Duodenal mucosa (tissue), 2 donors: Measurements from ENCODE around the gene FAM234B.

Experiments
- H3K27ac ChIP-seq: one replicate; pipeline ENCODE4 v1.7.0; 2013; ENCODE audit warnings: low read depth, low read length
- H3K27me3 ChIP-seq, 2 donors: one replicate each; pipeline ENCODE4 v1.7.0; 2013; ENCODE audit warnings: low read length in 2 of 2, control low read depth in 1 of 2; ENCODE audit not compliant: insufficient read depth in 2 of 2, control insufficient read depth in 1 of 2
- H3K36me3 ChIP-seq, 2 donors: one replicate each; pipeline ENCODE4 v1.7.0; 2013; ENCODE audit warnings: low read length in 2 of 2, control low read depth in 1 of 2; ENCODE audit not compliant: insufficient read depth in 2 of 2, control insufficient read depth in 1 of 2
- H3K4me1 ChIP-seq, 2 donors: one replicate each; pipeline ENCODE4 v1.7.0; 2013; ENCODE audit warnings: low read length in 2 of 2, control low read depth in 1 of 2; ENCODE audit not compliant: insufficient read depth in 2 of 2, control insufficient read depth in 1 of 2
- H3K4me3 ChIP-seq, 2 donors: one replicate each; pipeline ENCODE4 v1.7.0; 2013; ENCODE audit warnings: low read length in 2 of 2, low read depth in 1 of 2
- H3K9ac ChIP-seq, 2 donors: one replicate each; pipeline ENCODE4 v1.7.0; 2013; ENCODE audit warnings: low read length in 2 of 2, low read depth in 1 of 2
- H3K9me3 ChIP-seq, 2 donors: one replicate each; pipeline ENCODE4 v1.7.0; 2013; ENCODE audit warnings: low read length in 2 of 2, control low read depth in 1 of 2; ENCODE audit not compliant: control insufficient read depth in 1 of 2

Gene FAM234B

DNA sequence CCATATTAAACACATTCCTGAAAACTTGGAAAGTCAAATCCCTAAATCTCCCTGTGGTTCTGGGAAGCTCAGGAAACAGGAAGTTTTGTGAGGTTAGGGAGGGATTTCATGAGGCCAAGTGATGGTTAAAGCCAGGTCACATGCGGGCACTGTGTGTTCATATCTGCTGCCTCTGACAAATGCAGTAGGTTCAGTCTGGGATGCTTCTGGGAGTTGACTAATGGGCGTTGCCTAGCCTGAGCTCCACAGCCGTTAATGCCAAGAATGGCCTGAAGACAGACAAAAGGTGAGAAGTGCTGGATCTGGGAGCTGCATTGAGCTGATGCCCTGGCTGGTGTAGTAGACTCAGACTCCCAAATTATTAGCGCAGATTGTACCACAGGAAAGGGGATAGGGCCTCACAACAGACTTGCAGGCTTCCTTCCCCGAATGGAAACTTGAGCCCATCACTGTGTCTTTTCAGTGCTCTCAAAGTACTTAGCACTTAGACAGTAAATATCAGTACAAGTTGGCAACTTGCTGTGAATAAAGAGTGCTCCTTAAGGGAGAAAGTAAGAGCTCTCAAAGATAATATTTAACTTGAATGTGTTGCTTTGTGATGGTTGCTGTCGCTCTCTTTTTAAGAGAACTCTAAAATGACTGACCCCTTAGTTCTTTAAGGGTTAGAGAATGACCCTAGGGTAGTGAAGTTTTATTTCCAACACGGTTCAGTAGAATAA, 41.9 kb downstream of the FAM234B start:
- Histone ChIP-seq H3K27me3 (no peaks in the 10 kb centered on the region), H3K9me3 (no peaks in the 10 kb centered on the region), H3K27ac (no peak overlapping the region), H3K4me3 (no peak overlapping the region), H3K36me3 (no peaks in the 10 kb centered on the region), H3K4me1 (no peaks in the 10 kb centered on the region), H3K9ac (no peak overlapping the region)

DNA sequence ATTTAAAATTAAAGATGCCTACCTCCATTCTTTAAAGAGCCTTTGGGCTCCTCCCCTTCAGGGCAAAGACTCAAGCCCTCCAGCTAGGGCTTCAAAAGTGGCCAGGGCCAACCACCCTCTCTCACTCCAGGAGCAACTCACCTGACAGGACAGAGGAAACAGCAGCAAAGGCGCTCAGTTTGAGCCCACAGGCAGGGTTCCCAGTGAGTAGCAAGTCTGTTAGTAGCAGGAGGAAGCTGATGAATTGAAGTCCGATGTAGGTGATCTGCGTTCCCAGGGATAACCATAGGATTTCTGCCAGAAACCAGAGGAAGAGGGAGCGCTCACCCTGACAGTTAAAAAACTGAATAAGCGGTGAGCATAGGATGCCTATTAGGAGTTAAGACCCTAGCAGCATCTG, 43.6 kb downstream of the FAM234B start:
- H3K9ac ChIP-seq = no peak overlapping the region
- H3K36me3 ChIP-seq = no peaks in the 10 kb centered on the region
- H3K27me3 ChIP-seq = no peaks in the 10 kb centered on the region
- peaks cover 0 to 7% of the 10 kb centered on the region in 2 donors for H3K4me1 ChIP-seq
- H3K4me3 ChIP-seq = no peak overlapping the region
- H3K9me3 ChIP-seq = no peaks in the 10 kb centered on the region
- H3K27ac ChIP-seq = no peak overlapping the region

DNA sequence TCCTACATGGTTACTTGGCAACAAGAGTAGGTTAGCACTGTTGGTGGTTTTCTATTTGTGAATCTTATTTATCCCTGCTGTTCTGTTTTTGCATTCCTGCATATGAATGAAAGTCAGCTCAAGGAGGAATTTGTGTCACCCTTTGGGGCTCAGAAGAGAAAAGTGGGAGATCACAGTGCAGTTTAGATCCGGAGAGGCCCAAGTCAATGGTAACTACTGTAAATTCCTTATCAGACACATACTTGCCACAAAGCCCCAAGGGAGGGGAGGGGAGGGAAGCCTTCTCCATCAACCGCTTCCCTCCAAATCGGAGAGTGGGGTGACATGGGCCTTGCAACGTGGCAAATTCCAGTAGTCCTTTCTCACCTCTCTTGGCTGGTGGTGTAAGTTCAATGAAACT, 44.3 kb downstream of the FAM234B start:
- Histone ChIP-seq H3K4me3 (no peak overlapping the region), H3K36me3 (no peaks in the 10 kb centered on the region), H3K27ac (no peak overlapping the region), H3K27me3 (no peaks in the 10 kb centered on the region), H3K9ac (no peak overlapping the region), H3K4me1 (peaks cover 1 to 10% of the 10 kb centered on the region in 2 donors), H3K9me3 (no peaks in the 10 kb centered on the region)

DNA sequence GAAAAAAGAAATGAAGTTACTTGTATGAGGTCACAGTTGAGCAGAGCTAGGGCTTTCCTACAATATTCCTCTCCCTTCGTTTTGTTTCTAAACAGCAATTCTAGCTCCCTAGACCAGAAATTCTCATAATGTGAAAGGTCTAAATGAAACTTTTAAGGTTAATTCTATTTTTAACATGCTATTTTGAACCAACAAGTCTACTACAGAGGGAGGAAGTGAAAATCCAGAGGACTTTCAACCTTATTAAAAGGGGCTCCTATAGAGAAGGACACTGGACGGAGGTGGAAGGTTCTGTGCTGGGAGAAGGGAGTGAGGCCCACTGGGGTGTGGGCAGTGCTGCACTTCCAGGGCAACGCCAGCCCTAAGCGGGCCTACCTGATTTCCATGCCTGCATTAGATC, 45.9 kb downstream of the FAM234B start:
- H3K4me3 ChIP-seq = no peak overlapping the region
- no peaks in the 10 kb centered on the region for H3K9me3 ChIP-seq
- H3K27me3 ChIP-seq = no peaks in the 10 kb centered on the region
- no peak overlapping the region for H3K9ac ChIP-seq
- peaks cover 7 to 26% of the 10 kb centered on the region in 2 donors for H3K4me1 ChIP-seq
- H3K36me3 ChIP-seq = no peaks in the 10 kb centered on the region
- no peak overlapping the region for H3K27ac ChIP-seq

DNA sequence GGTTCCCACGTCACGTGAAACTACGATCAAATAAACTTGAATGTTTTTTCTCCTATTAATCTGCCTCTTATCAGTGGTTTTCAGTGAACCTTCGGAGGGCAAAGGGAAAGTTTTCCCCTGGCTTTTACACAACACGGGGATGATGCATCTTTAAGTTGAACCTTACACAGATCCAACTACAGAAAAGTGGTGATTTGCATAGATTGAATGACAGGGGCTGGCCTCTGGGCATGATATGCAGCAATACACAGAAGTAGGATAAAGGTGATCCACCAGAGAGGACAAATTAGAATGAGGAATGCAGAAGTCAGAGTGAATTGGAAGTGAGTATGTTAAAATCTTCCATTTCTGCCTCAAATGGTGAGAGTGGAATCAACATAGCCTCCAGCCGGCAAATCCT, 47.7 kb downstream of the FAM234B start:
- Histone ChIP-seq H3K36me3 (no peaks in the 10 kb centered on the region), H3K4me1 (peaks cover 14 to 35% of the 10 kb centered on the region in 2 donors), H3K27ac (no peak overlapping the region), H3K9ac (no peak overlapping the region), H3K4me3 (no peak overlapping the region), H3K9me3 (no peaks in the 10 kb centered on the region), H3K27me3 (no peaks in the 10 kb centered on the region)

DNA sequence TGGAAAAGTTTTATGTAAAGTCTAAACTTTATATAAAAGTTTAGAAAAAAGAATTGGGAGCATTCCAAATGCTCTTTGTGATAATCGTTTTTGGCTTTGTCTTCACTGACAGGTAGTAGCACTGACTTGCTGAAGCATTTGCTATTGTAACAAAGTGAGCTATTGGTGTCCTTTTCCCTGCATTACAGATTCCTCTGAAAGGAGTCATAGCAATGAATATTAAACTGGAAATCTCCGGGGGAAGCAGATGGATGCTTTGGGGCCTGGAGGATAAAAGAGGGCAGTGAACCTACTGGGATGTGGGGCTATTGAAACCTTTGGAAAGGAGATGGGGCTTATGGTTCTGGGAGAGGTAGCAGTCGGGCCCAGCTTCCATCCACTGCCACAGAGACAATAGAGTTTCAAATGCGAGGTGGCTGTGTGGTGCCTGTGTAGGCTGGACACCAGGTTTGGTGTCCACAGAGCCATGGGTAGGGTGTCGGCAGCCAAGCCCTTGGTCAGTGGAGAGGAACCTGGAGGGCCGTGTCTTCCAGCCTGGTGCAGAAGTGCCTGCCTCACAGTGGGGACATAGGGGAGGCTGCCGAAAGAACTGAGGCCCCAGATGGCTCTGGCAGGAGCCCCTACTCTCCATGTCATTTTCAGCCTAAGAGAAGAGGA, 49.1 kb downstream of the FAM234B start:
- Histone ChIP-seq H3K27ac (no peak overlapping the region), H3K36me3 (no peaks in the 10 kb centered on the region)

DNA sequence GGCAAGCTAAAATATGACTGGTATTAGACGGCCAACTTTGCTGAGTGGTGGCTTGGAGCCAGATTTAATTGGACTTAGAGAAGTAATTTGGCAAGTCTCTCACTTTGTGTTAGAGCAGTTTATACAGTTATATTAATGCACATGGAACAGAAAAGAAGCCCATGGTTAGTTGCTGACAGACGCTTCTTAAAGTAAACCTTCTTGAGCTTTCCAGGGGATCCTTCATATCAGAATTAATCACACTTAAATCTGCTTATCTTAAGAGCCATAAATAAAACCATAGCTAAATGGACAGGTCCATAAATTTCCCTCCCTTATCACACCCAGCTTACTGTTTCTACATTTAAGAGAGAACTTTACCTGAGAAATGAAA, 49.7 kb downstream of the FAM234B start:
- Histone ChIP-seq H3K9ac (no peak overlapping the region), H3K27me3 (no peaks in the 10 kb centered on the region), H3K27ac (no peak overlapping the region), H3K9me3 (no peaks in the 10 kb centered on the region), H3K4me3 (no peak overlapping the region), H3K36me3 (no peaks in the 10 kb centered on the region), H3K4me1 (peaks cover 33 to 52% of the 10 kb centered on the region in 2 donors)

More for the DNA sequence above, 49.1 kb downstream of the FAM234B start:
- Histone ChIP-seq H3K4me1 (peaks cover 28 to 47% of the 10 kb centered on the region in 2 donors), H3K27me3 (no peaks in the 10 kb centered on the region), H3K9me3 (no peaks in the 10 kb centered on the region), H3K9ac (no peak overlapping the region), H3K4me3 (no peak overlapping the region)

DNA sequence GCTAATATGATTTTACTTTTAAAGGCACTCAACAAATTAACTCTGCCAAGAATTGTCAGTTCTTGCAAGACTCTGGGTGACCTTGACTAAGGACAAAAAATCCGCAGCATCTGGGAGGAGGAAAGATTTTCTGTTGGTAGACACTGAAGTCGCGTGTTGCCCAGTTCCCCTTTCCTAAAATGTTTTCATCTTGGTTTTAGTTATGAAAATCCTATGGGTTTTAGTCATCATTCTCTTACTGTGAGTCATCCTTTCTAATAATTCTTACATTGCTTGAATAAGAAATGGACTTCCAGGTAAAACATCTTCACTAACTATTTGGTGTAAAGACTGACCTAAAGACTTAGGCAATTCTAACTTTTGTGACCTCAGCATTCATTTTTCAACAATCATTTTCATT, 50.2 kb downstream of the FAM234B start:
- Histone ChIP-seq H3K4me3 (no peak overlapping the region), H3K4me1 (peaks cover 38 to 58% of the 10 kb centered on the region in 2 donors), H3K36me3 (no peaks in the 10 kb centered on the region), H3K9ac (no peak overlapping the region), H3K27me3 (no peaks in the 10 kb centered on the region), H3K27ac (no peak overlapping the region), H3K9me3 (no peaks in the 10 kb centered on the region)

DNA sequence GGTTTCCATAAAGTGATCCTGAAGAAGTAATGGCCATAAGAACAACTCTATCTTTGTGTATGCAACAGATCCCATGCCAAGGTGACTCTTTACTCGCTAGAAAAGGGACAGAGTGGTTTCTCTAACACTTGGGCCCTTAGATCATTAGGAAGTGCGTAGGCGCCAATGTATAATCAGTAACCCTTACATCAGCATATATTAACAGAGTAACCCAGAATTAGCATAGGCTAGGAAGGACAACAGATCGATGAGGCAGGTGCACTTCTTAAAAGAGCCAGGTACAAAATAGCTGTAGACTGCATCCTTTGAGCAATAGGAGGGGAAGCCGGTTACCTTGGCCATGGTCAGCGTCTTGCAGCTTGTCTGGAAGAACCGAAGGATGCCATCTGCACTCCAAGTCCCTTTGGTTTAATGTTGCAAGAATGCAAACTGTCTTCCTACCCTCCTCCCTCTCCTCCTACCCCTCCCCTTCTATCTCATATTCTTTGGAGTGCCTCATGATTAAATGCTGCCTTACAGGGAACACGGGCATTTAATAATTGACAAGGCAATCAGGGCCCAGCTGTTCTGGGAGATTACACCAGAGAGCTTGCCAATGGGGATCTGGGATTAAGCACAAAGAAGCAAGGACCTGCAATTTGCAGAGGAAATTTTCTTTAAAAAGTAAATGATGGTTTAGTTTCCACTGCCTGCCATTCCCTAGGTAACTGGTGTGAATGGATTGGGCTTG, 51.2 kb downstream of the FAM234B start:
- Histone ChIP-seq H3K4me1 (peaks cover 44 to 61% of the 10 kb centered on the region in 2 donors), H3K36me3 (no peaks in the 10 kb centered on the region), H3K9me3 (no peaks in the 10 kb centered on the region), H3K9ac (no peak overlapping the region), H3K27ac (no peak overlapping the region), H3K27me3 (no peaks in the 10 kb centered on the region), H3K4me3 (peak overlapping the region in 1 of 2 donors; percentile 23)

DNA sequence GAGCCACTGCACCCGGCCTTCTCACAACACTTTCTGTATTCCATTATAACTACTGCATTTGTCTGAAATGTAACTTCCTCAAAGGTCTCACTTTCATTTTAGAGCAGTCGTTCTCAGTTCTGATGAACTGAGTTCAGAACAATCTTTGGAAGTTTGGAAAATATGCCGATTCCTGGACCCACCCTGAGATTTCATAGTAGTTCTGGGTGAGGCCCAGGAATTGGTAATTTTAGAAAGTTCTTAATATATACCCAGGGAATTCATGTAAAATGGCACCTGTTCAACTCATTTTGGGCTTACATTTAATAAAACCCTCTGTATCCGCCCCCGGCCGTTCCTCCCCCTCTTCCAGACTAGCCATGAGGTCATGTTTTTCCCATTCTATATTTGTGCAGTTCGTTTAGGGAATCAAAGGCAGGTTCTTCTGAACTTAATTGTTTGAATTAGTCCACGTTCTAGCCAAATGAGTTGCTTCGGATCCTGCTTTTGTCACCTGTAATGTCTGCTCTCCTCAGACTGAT, 53.4 kb downstream of the FAM234B start:
- Histone ChIP-seq H3K27me3 (no peaks in the 10 kb centered on the region), H3K36me3 (no peaks in the 10 kb centered on the region), H3K27ac (peak overlapping the region; percentile 60), H3K4me3 (peak overlapping the region; percentile 58 to 67), H3K9ac (peak overlapping the region; percentile 59 to 65), H3K9me3 (no peaks in the 10 kb centered on the region), H3K4me1 (peaks cover 60 to 69% of the 10 kb centered on the region in 2 donors)
